Astrocyte (in vitro differentiated cells and primary cell): ENCODE data around the gene URI1. TPM values are rescaled to one million over a fixed set of nuclear protein-coding genes. Genes with fewer than 3 reads are reported as not detected.
A peak's percentile ranks its signal among the peaks of the same experiment; 100 is the strongest.
"Not testable (repeated sequence)": the region's sequence is repeated elsewhere in the genome, so short reads cannot be mapped to it uniquely, and the experiment has no call there.

Experiments used
- DNase-seq: peaks from one replicate; pipeline ENCODE4 v3.0.0-alpha.2; 2010; ENCODE audit warnings: low read depth
- FAIRE-seq: peaks from 2 replicates; lab custom pipeline; 2011; peaks lifted over from hg19 to GRCh38; lab: Jason Lieb, UNC
- H2AFZ ChIP-seq: 2 replicates; pipeline ENCODE4 v1.6.0; 2012; ENCODE audit warnings: low read depth, low read length, inconsistent platforms
- H3K27ac ChIP-seq: 2 replicates; pipeline ENCODE4 v1.5.1; 2011; ENCODE audit warnings: low read depth, low read length, inconsistent platforms
- H3K27me3 ChIP-seq: 2 replicates; pipeline ENCODE4 v1.6.0; 2011; ENCODE audit warnings: low read length, inconsistent platforms; ENCODE audit not compliant: insufficient read depth
- H3K36me3 ChIP-seq: 2 replicates; pipeline ENCODE4 v1.5.1; 2011; ENCODE audit warnings: low read length, inconsistent platforms; ENCODE audit not compliant: insufficient read depth
- H3K4me1 ChIP-seq: 2 replicates; pipeline ENCODE4 v1.5.1; 2011; ENCODE audit warnings: low read length, inconsistent platforms; ENCODE audit not compliant: insufficient read depth
- H3K4me2 ChIP-seq: 2 replicates; pipeline ENCODE4 v1.6.0; 2012; ENCODE audit warnings: low read length, inconsistent platforms
- H3K4me3 ChIP-seq: 2 replicates; pipeline ENCODE4 v1.5.1; 2011; ENCODE audit warnings: low read depth, mild to moderate bottlenecking, low read length, inconsistent platforms; ENCODE audit not compliant: insufficient read depth
- H3K79me2 ChIP-seq: 2 replicates; pipeline ENCODE4 v1.6.0; 2012; ENCODE audit warnings: mild to moderate bottlenecking, low read length, inconsistent platforms; ENCODE audit not compliant: insufficient read depth
- H3K9ac ChIP-seq: 2 replicates; pipeline ENCODE4 v1.6.0; 2012; ENCODE audit warnings: mild to moderate bottlenecking, low read length, inconsistent platforms
- H3K9me3 ChIP-seq: 2 replicates; pipeline ENCODE4 v1.5.1; 2012; ENCODE audit warnings: low read depth, mild to moderate bottlenecking, low read length, inconsistent platforms; ENCODE audit not compliant: insufficient read depth
- H4K20me1 ChIP-seq: 2 replicates; pipeline ENCODE4 v1.6.0; 2012; ENCODE audit warnings: low read length, inconsistent platforms; ENCODE audit not compliant: insufficient read depth
- H3K27ac Mint-ChIP-seq: one replicate; pipeline ENCODE4 v1.8.0; 2021; ENCODE audit warnings: mild to moderate bottlenecking, mixed read lengths; ENCODE audit not compliant: unreplicated experiment
- H3K27me3 Mint-ChIP-seq: one replicate; pipeline ENCODE4 v1.8.0; 2021; ENCODE audit warnings: low read depth, mixed read lengths; ENCODE audit not compliant: unreplicated experiment
- H3K36me3 Mint-ChIP-seq: one replicate; pipeline ENCODE4 v1.8.0; 2021; ENCODE audit warnings: low read depth, mixed read lengths; ENCODE audit not compliant: unreplicated experiment
- H3K4me1 Mint-ChIP-seq: one replicate; pipeline ENCODE4 v1.8.0; 2021; ENCODE audit warnings: low read depth, mixed read lengths; ENCODE audit not compliant: unreplicated experiment
- H3K4me3 Mint-ChIP-seq: one replicate; pipeline ENCODE4 v1.8.0; 2021; ENCODE audit warnings: mild to moderate bottlenecking, moderate library complexity, mixed read lengths; ENCODE audit not compliant: unreplicated experiment
- H3K9me3 Mint-ChIP-seq: one replicate; pipeline ENCODE4 v1.8.0; 2021; ENCODE audit warnings: mild to moderate bottlenecking, mixed read lengths; ENCODE audit not compliant: unreplicated experiment
- EZH2 ChIP-seq: IDR thresholded peaks from 2 replicates; pipeline ENCODE4 v1.6.1; 2012; ENCODE audit warnings: mild to moderate bottlenecking, low read length, inconsistent platforms; ENCODE audit not compliant: insufficient read depth
- total RNA-seq: library from RNA; stranded (reverse); gene quantifications from 2 replicates; pipeline ENCODE4 v1.2.1, GENCODE V29; 2021
- TF ChIP-seq, protein P1 (sequence below): IDR thresholded peaks from 2 replicates; pipeline ENCODE4 v1.5.1; 2011; ENCODE audit warnings: low read depth, mild to moderate bottlenecking, inconsistent platforms, low read length, moderate library complexity; ENCODE audit not compliant: insufficient read depth

The URI1 gene
- total RNA-seq, 1 donor from 2014 or later, result 61.4 TPM

DNA sequence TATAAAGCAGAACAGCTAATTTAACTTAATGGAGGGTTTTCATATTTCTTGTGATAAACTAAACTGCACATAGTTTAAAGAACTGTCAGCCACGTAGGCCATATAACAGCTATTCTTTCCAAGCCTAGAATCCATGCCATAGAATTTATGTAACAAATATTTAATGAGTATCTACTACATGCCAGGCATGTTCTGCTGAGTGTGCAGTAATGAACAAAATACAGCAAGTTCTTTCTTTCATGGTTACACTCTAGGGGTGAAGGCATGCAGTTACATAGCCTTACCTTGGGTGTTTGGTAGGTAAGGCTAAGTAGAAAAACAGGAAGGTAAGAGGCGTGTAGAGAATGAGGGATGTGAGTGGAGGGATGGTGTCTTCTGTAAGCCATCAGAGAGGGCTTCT is 4.6 kb downstream of the URI1 start:
- Histone ChIP-seq H3K9ac (no peak overlapping the region), H3K4me3 (no peak overlapping the region), H3K4me2 (no peak overlapping the region), H3K4me1 (peaks cover 2% of the 10 kb centered on the region), H3K27ac (no peak overlapping the region), H4K20me1 (peaks cover 58% of the 10 kb centered on the region), H3K36me3 (no peaks in the 10 kb centered on the region), H3K79me2 (peaks cover 82% of the 10 kb centered on the region), H3K9me3 (no peaks in the 10 kb centered on the region), H3K27me3 (no peaks in the 10 kb centered on the region), H2AFZ (no peak overlapping the region)
- DNase-seq (no peak), FAIRE-seq (no peak)
- TF ChIP-seq, protein P1, sequence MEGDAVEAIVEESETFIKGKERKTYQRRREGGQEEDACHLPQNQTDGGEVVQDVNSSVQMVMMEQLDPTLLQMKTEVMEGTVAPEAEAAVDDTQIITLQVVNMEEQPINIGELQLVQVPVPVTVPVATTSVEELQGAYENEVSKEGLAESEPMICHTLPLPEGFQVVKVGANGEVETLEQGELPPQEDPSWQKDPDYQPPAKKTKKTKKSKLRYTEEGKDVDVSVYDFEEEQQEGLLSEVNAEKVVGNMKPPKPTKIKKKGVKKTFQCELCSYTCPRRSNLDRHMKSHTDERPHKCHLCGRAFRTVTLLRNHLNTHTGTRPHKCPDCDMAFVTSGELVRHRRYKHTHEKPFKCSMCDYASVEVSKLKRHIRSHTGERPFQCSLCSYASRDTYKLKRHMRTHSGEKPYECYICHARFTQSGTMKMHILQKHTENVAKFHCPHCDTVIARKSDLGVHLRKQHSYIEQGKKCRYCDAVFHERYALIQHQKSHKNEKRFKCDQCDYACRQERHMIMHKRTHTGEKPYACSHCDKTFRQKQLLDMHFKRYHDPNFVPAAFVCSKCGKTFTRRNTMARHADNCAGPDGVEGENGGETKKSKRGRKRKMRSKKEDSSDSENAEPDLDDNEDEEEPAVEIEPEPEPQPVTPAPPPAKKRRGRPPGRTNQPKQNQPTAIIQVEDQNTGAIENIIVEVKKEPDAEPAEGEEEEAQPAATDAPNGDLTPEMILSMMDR, result no peak
- no peak for TF ChIP-seq EZH2
- peaks cover 23% of the 10 kb centered on the region for H3K4me1 Mint-ChIP-seq
- no peak overlapping the region for H3K4me3 Mint-ChIP-seq
- H3K9me3 Mint-ChIP-seq, result no peaks in the 10 kb centered on the region
- no peak overlapping the region for H3K27ac Mint-ChIP-seq
- no peaks in the 10 kb centered on the region for H3K27me3 Mint-ChIP-seq
- peaks cover 8% of the 10 kb centered on the region for H3K36me3 Mint-ChIP-seq

DNA sequence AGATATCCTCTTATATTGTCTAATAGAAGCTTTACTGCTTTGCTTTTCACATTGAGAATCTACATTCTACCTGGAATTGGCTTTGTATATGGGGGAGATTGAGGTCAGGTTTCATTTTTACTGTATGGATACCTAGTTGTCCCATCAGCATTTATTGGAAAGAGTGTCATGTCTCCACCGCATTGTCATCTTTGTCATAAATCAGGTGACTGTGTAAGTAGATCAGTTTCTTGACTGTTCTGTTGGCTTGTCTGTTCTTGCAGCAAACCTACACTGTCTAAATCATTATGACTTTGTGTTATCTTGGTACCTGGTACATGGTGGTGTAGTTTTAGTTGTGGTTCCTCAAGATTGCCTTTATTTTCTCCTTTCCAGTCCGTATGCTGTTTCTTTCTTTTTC is 5.8 kb downstream of the URI1 start:
- Histone ChIP-seq H3K4me2 (no peak overlapping the region), H3K27ac (no peak overlapping the region), H3K36me3 (no peaks in the 10 kb centered on the region), H3K4me1 (no peaks in the 10 kb centered on the region), H3K4me3 (no peak overlapping the region), H4K20me1 (peaks cover 69% of the 10 kb centered on the region), H2AFZ (no peak overlapping the region), H3K79me2 (peaks cover 90% of the 10 kb centered on the region), H3K9me3 (no peaks in the 10 kb centered on the region), H3K27me3 (no peaks in the 10 kb centered on the region), H3K9ac (no peak overlapping the region)
- DNase-seq (no peak), FAIRE-seq (no peak)
- no peak overlapping the region for H3K4me3 Mint-ChIP-seq
- no peaks in the 10 kb centered on the region for H3K27me3 Mint-ChIP-seq
- TF ChIP-seq EZH2, result no peak
- TF ChIP-seq, protein P1, result no peak
- peaks cover 33% of the 10 kb centered on the region for H3K4me1 Mint-ChIP-seq
- peak overlapping the region; percentile 8 for H3K27ac Mint-ChIP-seq
- no peaks in the 10 kb centered on the region for H3K9me3 Mint-ChIP-seq
- peaks cover 8% of the 10 kb centered on the region for H3K36me3 Mint-ChIP-seq

DNA sequence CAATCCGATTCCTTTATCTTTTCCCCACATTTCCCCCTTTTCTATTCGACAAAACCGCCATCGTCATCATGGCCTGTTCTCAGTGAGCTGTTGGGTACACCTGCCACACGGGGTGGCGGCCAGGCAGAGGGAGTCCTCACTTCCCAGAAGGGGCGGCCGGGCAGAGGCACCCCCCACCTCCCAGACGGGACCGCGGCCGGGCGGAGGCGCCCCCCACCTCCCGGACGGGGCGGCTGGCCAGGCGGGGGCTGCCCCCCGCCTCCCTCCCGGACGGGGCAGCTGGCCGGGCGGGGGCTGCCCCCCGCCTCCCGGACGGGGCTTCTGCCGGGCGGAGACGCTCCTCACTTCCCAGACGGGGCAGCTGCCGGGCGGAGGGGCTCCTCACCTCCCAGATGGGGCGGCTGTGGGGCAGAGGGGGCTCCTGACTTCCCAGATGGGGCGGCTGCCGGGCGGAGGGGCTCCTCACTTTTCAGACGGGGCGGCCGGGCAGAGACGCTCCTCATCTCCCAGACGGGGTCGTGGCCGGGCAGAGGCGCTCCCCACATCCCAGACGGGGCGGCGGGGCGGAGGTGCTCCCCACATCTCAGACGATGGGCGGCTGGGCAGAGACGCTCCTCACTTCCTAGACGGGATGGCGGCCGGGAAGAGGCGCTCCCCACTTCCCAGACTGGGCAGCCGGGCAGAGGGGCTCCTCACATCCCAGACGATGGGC is 6.9 kb downstream of the URI1 start:
- not testable (repeated sequence) for H3K36me3 Mint-ChIP-seq, FAIRE-seq

More for the DNA sequence above, 6.9 kb downstream of the URI1 start:
- Histone ChIP-seq H4K20me1 (peaks cover 69% of the 10 kb centered on the region), H3K79me2 (peaks cover 90% of the 10 kb centered on the region)
- peak overlapping the region; percentile 62 for H3K27ac Mint-ChIP-seq
- H3K36me3 ChIP-seq, H3K27me3 ChIP-seq, H3K4me3 ChIP-seq, H3K9me3 Mint-ChIP-seq, H3K27me3 Mint-ChIP-seq, DNase-seq, H3K9me3 ChIP-seq, H2AFZ ChIP-seq, H3K4me2 ChIP-seq, H3K4me1 ChIP-seq, H3K9ac ChIP-seq, H3K27ac ChIP-seq: not testable (repeated sequence)
- H3K4me1 Mint-ChIP-seq, result peaks cover 35% of the 10 kb centered on the region
- peak overlapping the region; percentile 51 for H3K4me3 Mint-ChIP-seq
